Measurements from ENCODE around the gene YTHDF2.

DNA sequence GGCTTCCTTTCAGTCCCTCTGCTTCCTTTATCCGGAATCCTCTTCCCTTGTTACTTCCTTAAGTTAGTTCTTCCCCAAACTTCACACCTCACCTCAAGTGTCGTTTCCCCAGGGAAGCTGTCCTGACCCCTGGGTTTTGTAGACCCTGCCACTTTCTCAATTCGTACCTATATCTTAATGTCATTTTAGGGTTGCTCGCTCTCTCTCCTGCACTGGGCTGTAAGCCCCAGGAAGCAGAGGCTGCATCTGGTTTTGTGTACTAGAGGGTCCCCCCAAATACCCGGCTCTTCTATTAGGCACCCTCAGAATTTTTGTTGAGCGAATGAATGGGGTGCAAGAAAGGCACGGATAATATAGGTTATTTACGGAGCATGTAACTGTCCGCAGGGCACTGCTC, 74.6 kb downstream of the YTHDF2 start:
- no peak for TF ChIP-seq POLR2A (IDR thresholded peaks at IDR 0.05; ENCODE audit: low read depth)
- TF ChIP-seq, protein P1, sequence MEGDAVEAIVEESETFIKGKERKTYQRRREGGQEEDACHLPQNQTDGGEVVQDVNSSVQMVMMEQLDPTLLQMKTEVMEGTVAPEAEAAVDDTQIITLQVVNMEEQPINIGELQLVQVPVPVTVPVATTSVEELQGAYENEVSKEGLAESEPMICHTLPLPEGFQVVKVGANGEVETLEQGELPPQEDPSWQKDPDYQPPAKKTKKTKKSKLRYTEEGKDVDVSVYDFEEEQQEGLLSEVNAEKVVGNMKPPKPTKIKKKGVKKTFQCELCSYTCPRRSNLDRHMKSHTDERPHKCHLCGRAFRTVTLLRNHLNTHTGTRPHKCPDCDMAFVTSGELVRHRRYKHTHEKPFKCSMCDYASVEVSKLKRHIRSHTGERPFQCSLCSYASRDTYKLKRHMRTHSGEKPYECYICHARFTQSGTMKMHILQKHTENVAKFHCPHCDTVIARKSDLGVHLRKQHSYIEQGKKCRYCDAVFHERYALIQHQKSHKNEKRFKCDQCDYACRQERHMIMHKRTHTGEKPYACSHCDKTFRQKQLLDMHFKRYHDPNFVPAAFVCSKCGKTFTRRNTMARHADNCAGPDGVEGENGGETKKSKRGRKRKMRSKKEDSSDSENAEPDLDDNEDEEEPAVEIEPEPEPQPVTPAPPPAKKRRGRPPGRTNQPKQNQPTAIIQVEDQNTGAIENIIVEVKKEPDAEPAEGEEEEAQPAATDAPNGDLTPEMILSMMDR (IDR thresholded peaks at IDR 0.05) = no peak
- TF ChIP-seq POLR2AphosphoS5 (IDR thresholded peaks at IDR 0.05) = no peak
